ENCODE data around the gene KLHL29. TPM values are rescaled to one million over a fixed set of nuclear protein-coding genes. Genes with fewer than 3 reads are reported as not detected.

KLHL29 gene
- total RNA-seq, 2 experiments from 2014 or later: 2.5 to 2.7 TPM

DNA sequence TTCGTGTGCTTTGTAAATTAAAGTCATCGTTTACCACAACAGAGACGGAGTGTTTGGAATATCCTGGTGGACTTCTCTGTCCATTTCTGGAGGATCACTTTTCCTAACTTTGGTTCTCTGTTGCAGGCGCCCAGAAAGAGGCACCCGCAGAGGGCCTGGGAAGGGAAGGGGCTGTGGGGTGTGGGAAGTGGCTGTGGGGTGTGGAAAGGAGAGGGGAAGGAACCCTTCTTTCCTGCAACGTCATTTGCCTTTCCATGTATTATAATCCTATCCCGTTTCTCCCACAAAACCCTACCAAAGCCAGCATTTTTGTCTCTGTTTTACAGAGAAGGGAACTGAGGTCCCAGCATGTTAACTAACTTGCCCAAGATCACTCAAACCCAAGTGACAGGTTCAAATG is 210.0 kb downstream of the KLHL29 start:
- CTCF ChIA-PET: no interaction called here
- Histone ChIP-seq H3K36me3 (ENCODE audit: insufficient read depth, low read length) (no peaks in the 10 kb centered on the region), H3K27me3 (ENCODE audit: control insufficient read depth in 1 of 2, insufficient read depth in 2 of 2, low read length in 2 of 2) (no peaks in the 10 kb centered on the region), H3K9me3 (ENCODE audit: control insufficient read depth in 1 of 2, insufficient read depth in 1 of 2, low read length in 2 of 2) (no peaks in the 10 kb centered on the region), H3K27ac (ENCODE audit: low read depth in 1 of 2, low read length in 2 of 2) (no peak overlapping the region), H3K4me1 (ENCODE audit: insufficient read depth, low read length) (no peaks in the 10 kb centered on the region), H3K4me3 (ENCODE audit: low read length) (no peak overlapping the region)
- Mint-ChIP-seq H3K36me3 (ENCODE audit: low read depth) (no peaks in the 10 kb centered on the region), H3K27ac (no peak overlapping the region), H3K4me3 (no peak overlapping the region), H3K9me3 (no peaks in the 10 kb centered on the region), H3K27me3 (no peaks in the 10 kb centered on the region), H3K4me1 (ENCODE audit: low read depth) (no peaks in the 10 kb centered on the region)
- intact Hi-C loops (cut with DNase I, micrococcal nuclease): no loop called here
- ATAC-seq (ENCODE audit: poor library complexity) (no peak), DNase-seq (no peak)
- TF ChIP-seq, protein P1, sequence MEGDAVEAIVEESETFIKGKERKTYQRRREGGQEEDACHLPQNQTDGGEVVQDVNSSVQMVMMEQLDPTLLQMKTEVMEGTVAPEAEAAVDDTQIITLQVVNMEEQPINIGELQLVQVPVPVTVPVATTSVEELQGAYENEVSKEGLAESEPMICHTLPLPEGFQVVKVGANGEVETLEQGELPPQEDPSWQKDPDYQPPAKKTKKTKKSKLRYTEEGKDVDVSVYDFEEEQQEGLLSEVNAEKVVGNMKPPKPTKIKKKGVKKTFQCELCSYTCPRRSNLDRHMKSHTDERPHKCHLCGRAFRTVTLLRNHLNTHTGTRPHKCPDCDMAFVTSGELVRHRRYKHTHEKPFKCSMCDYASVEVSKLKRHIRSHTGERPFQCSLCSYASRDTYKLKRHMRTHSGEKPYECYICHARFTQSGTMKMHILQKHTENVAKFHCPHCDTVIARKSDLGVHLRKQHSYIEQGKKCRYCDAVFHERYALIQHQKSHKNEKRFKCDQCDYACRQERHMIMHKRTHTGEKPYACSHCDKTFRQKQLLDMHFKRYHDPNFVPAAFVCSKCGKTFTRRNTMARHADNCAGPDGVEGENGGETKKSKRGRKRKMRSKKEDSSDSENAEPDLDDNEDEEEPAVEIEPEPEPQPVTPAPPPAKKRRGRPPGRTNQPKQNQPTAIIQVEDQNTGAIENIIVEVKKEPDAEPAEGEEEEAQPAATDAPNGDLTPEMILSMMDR (IDR thresholded peaks at IDR 0.05): no peak
- POLR2A ChIA-PET: no interaction called here

- ATAC-seq (ENCODE audit: poor library complexity) (no peak), DNase-seq (no peak)
- Histone ChIP-seq H3K9me3 (ENCODE audit: control insufficient read depth in 1 of 2, insufficient read depth in 1 of 2, low read length in 2 of 2) (no peaks in the 10 kb centered on the region), H3K4me3 (ENCODE audit: low read length) (no peak overlapping the region), H3K36me3 (ENCODE audit: insufficient read depth, low read length) (no peaks in the 10 kb centered on the region), H3K27me3 (ENCODE audit: control insufficient read depth in 1 of 2, insufficient read depth in 2 of 2, low read length in 2 of 2) (peaks cover 0 to 2% of the 10 kb centered on the region in 2 experiments), H3K27ac (ENCODE audit: low read depth in 1 of 2, low read length in 2 of 2) (no peak overlapping the region), H3K4me1 (ENCODE audit: insufficient read depth, low read length) (no peaks in the 10 kb centered on the region)
- Mint-ChIP-seq H3K9me3 (no peaks in the 10 kb centered on the region), H3K4me1 (ENCODE audit: low read depth) (no peaks in the 10 kb centered on the region), H3K27me3 (no peaks in the 10 kb centered on the region), H3K27ac (no peak overlapping the region), H3K4me3 (no peak overlapping the region), H3K36me3 (ENCODE audit: low read depth) (no peaks in the 10 kb centered on the region)
- TF ChIP-seq, protein P1 (IDR thresholded peaks at IDR 0.05): no peak
- POLR2A ChIA-PET: no interaction called here
- intact Hi-C loops (cut with DNase I, micrococcal nuclease): no loop called here
- CTCF ChIA-PET: no interaction called here
Observed at GRCh38 chr2:23595601-23596251, 210.7 kb downstream of the KLHL29 start.

DNA sequence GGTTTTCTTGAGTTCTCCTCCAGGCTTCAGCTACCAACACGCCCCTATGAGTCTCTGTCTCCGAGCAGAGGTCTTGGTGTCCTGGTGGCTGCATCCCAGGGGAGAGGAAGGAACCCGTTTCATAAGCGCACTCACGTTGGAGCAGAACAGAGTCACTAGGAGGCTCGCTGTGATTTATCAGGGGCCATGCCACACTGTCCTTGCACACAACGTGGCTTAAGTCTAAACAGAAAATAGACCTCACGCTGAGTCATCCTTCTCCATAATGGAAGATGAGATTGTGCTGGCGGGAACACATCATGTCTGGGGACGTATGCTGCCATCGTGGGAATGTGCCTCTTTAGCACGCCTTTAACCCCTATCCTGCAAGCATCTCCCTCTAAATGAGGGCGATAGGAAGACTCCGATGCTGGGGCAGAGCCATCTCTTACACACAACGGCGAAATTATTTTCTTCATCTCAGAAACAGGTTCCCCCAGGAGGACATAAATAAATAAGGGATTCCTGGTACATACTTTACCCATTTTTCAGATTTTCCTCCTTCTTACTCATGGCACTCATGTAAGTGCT is 211.4 kb downstream of the KLHL29 start:
- Mint-ChIP-seq H3K36me3 (ENCODE audit: low read depth) (no peaks in the 10 kb centered on the region), H3K4me3 (no peak overlapping the region), H3K27ac (no peak overlapping the region), H3K4me1 (ENCODE audit: low read depth) (no peaks in the 10 kb centered on the region), H3K9me3 (no peaks in the 10 kb centered on the region), H3K27me3 (no peaks in the 10 kb centered on the region)
- Histone ChIP-seq H3K36me3 (ENCODE audit: insufficient read depth, low read length) (no peaks in the 10 kb centered on the region), H3K4me1 (ENCODE audit: insufficient read depth, low read length) (no peaks in the 10 kb centered on the region), H3K27ac (ENCODE audit: low read depth in 1 of 2, low read length in 2 of 2) (no peak overlapping the region), H3K9me3 (ENCODE audit: control insufficient read depth in 1 of 2, insufficient read depth in 1 of 2, low read length in 2 of 2) (no peaks in the 10 kb centered on the region), H3K4me3 (ENCODE audit: low read length) (no peak overlapping the region), H3K27me3 (ENCODE audit: control insufficient read depth in 1 of 2, insufficient read depth in 2 of 2, low read length in 2 of 2) (peaks cover 0 to 2% of the 10 kb centered on the region in 2 experiments)
- intact Hi-C loops (cut with DNase I, micrococcal nuclease): no loop called here
- ATAC-seq (ENCODE audit: poor library complexity) (no peak), DNase-seq (no peak)
- ChIA-PET CTCF (no interaction called here), POLR2A (no interaction called here)
- TF ChIP-seq, protein P1 (IDR thresholded peaks at IDR 0.05): no peak
